Endodermal cell (in vitro differentiated cells): ENCODE results near the gene IL20. TPM values are rescaled to one million over a fixed set of nuclear protein-coding genes. Genes with fewer than 3 reads are reported as not detected.

ENCODE experiments used
- DNase-seq: peaks from one replicate; pipeline ENCODE4 v3.0.0-alpha.2; 2017
- H3K27ac ChIP-seq: 2 replicates; pipeline ENCODE4 v1.5.1; 2013; ENCODE audit warnings: mild to moderate bottlenecking, low read depth, low read length, moderate library complexity
- H3K27me3 ChIP-seq: 2 replicates; pipeline ENCODE4 v1.6.1; 2013; ENCODE audit warnings: mild to moderate bottlenecking, low read length, moderate library complexity; ENCODE audit not compliant: insufficient read depth, control insufficient read depth, poor library complexity, severe bottlenecking
- H3K36me3 ChIP-seq: 2 replicates; pipeline ENCODE4 v1.7.0; 2013; ENCODE audit warnings: mild to moderate bottlenecking, low read length, moderate library complexity; ENCODE audit not compliant: control insufficient read depth, insufficient read depth
- H3K4me1 ChIP-seq: one replicate; pipeline ENCODE4 v1.7.0; 2013; ENCODE audit warnings: low read length; ENCODE audit not compliant: control insufficient read depth, insufficient read depth
- H3K4me3 ChIP-seq: 2 replicates; pipeline ENCODE4 v1.5.1; 2013; ENCODE audit warnings: mild to moderate bottlenecking, low read length, moderate library complexity
- H3K9ac ChIP-seq: 2 replicates; pipeline ENCODE4 v1.6.1; 2013; ENCODE audit warnings: mild to moderate bottlenecking, low read length, moderate library complexity; ENCODE audit not compliant: poor library complexity, severe bottlenecking; ENCODE audit errors: extremely low read depth
- H3K9me3 ChIP-seq: 2 replicates; pipeline ENCODE4 v1.6.1; 2013; ENCODE audit warnings: mild to moderate bottlenecking, low read length, moderate library complexity; ENCODE audit not compliant: control insufficient read depth
- H3K27ac Mint-ChIP-seq: 2 replicates; pipeline ENCODE4 v1.8.0; 2020; ENCODE audit warnings: mixed read lengths
- H3K27me3 Mint-ChIP-seq: 2 replicates; pipeline ENCODE4 v1.8.0; 2021; ENCODE audit warnings: mild to moderate bottlenecking, mixed read lengths; ENCODE audit not compliant: insufficient read depth
- H3K36me3 Mint-ChIP-seq: 2 replicates; pipeline ENCODE4 v1.8.0; 2020; ENCODE audit warnings: low read depth, mixed read lengths
- H3K4me1 Mint-ChIP-seq: 2 replicates; pipeline ENCODE4 v1.8.0; 2020; ENCODE audit warnings: mixed read lengths
- H3K4me3 Mint-ChIP-seq: 2 replicates; pipeline ENCODE4 v1.8.0; 2020; ENCODE audit warnings: mild to moderate bottlenecking, moderate library complexity, mixed read lengths
- H3K9me3 Mint-ChIP-seq: 2 replicates; pipeline ENCODE4 v1.8.0; 2020; ENCODE audit warnings: mild to moderate bottlenecking, mixed read lengths
- CTCF ChIP-seq: fragments of 200-600 bp; sonication (generic); conservative IDR thresholded peaks from 2 replicates; pipeline ENCODE4 v1.5.0; 2021; ENCODE audit warnings: antibody characterized with exemption, mild to moderate bottlenecking
- WGBS, 2 experiments: methylation state at CpG; one replicate each; pipeline versions ENCODE4 v1.1.5 to v1.1.7; 2013; ENCODE audit warnings: missing lambda C conversion rate in 2 of 2, mixed read lengths in 1 of 2; ENCODE audit not compliant: insufficient coverage in 1 of 2, insufficient read length in 1 of 2; 5-methylcytosine and 5-hydroxymethylcytosine counted together
- total RNA-seq, 2 donors: library from RNA; stranded (reverse); fragmentation: NEBNext Ultra II Directional in 1 of 2; extraction: Animal tissue kit (Norgen Biotek cat#: 25700) in 1 of 2; gene quantifications; 2 replicates in 1 of 2; 3 replicates in 1 of 2; pipeline ENCODE4 v1.2.1, GENCODE V29; 2021

The IL20 gene
- total RNA-seq, 2 donors from 2014 or later: not detected

- Histone ChIP-seq H3K27me3 (peaks cover 72% of the 10 kb centered on the region), H3K9ac (no peak overlapping the region), H3K4me1 (no peaks in the 10 kb centered on the region), H3K4me3 (no peak overlapping the region), H3K36me3 (no peaks in the 10 kb centered on the region), H3K9me3 (no peaks in the 10 kb centered on the region), H3K27ac (no peak overlapping the region)
- WGBS, 2 experiments: 31 to 36% methylated on average over 6 to 7 of the region's 7 CpGs
- H3K36me3 Mint-ChIP-seq: no peaks in the 10 kb centered on the region
- peak; percentile 86 for DNase-seq
- H3K27me3 Mint-ChIP-seq: peaks cover 63% of the 10 kb centered on the region
- no peak overlapping the region for H3K4me3 Mint-ChIP-seq
- no peak overlapping the region for H3K27ac Mint-ChIP-seq
- no peaks in the 10 kb centered on the region for H3K9me3 Mint-ChIP-seq
- H3K4me1 Mint-ChIP-seq: peaks cover 4% of the 10 kb centered on the region
- peak; percentile 86 for TF ChIP-seq CTCF
These were observed 47.1 kb downstream of the IL20 start for GRCh38 chr1:206912445-206913095.

GRCh38 chr1:206913766-206914537 is 48.5 kb downstream of the IL20 start:
- WGBS, 2 experiments: 89 to 97% methylated on average over 7 to 12 of the region's 12 CpGs
- Mint-ChIP-seq H3K4me1 (peaks cover 2% of the 10 kb centered on the region), H3K4me3 (no peak overlapping the region), H3K27me3 (peaks cover 50% of the 10 kb centered on the region), H3K36me3 (no peaks in the 10 kb centered on the region), H3K27ac (no peak overlapping the region), H3K9me3 (no peaks in the 10 kb centered on the region)
- no peaks in the 10 kb centered on the region for H3K36me3 ChIP-seq
- no peak for DNase-seq
- peaks cover 58% of the 10 kb centered on the region for H3K27me3 ChIP-seq
- H3K4me3 ChIP-seq: no peak overlapping the region
- H3K27ac ChIP-seq: no peak overlapping the region
- no peaks in the 10 kb centered on the region for H3K4me1 ChIP-seq
- TF ChIP-seq CTCF: no peak
- no peak overlapping the region for H3K9ac ChIP-seq
- no peaks in the 10 kb centered on the region for H3K9me3 ChIP-seq

- Mint-ChIP-seq H3K27ac (no peak overlapping the region), H3K4me1 (no peaks in the 10 kb centered on the region), H3K4me3 (no peak overlapping the region), H3K27me3 (peaks cover 42% of the 10 kb centered on the region), H3K36me3 (no peaks in the 10 kb centered on the region), H3K9me3 (no peaks in the 10 kb centered on the region)
- H3K36me3 ChIP-seq: no peaks in the 10 kb centered on the region
- no peak overlapping the region for H3K27ac ChIP-seq
- WGBS, 2 experiments: 90 to 94% methylated on average over 15 of the region's 15 CpGs
- no peak for TF ChIP-seq CTCF
- no peak overlapping the region for H3K4me3 ChIP-seq
- no peak for DNase-seq
- no peaks in the 10 kb centered on the region for H3K9me3 ChIP-seq
- peaks cover 47% of the 10 kb centered on the region for H3K27me3 ChIP-seq
- H3K9ac ChIP-seq: no peak overlapping the region
- H3K4me1 ChIP-seq: no peaks in the 10 kb centered on the region
These were observed 49.8 kb downstream of the IL20 start for GRCh38 chr1:206915030-206915735.
